ENCODE measurements around the gene DAGLA.

The DAGLA gene

DNA sequence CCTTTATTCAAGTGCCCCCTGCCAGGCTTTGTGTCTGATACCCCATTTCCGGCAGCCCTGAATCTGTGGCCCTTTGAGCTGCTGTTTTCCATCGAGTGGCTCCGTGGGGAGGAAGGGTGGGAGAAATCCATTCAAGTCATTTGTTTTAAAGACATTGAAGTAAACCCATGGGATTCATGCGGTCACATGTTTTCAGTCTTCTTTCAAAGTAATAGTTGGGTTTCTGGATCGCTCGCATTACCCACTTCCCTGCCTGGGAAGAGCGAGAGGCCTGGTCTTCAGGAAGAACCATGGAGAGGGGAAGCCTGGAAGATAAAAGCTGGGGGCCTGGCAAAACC lies 14.4 kb downstream of the DAGLA start:
- TF ChIP-seq, protein P1, sequence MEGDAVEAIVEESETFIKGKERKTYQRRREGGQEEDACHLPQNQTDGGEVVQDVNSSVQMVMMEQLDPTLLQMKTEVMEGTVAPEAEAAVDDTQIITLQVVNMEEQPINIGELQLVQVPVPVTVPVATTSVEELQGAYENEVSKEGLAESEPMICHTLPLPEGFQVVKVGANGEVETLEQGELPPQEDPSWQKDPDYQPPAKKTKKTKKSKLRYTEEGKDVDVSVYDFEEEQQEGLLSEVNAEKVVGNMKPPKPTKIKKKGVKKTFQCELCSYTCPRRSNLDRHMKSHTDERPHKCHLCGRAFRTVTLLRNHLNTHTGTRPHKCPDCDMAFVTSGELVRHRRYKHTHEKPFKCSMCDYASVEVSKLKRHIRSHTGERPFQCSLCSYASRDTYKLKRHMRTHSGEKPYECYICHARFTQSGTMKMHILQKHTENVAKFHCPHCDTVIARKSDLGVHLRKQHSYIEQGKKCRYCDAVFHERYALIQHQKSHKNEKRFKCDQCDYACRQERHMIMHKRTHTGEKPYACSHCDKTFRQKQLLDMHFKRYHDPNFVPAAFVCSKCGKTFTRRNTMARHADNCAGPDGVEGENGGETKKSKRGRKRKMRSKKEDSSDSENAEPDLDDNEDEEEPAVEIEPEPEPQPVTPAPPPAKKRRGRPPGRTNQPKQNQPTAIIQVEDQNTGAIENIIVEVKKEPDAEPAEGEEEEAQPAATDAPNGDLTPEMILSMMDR (IDR thresholded peaks at IDR 0.05), result no peak
- no peak for DNase-seq (ENCODE audit: low spot score)
- H3K27ac ChIP-seq, result peak overlapping the region in 1 of 2 donors; percentile 75
- no peak overlapping the region for H3K4me3 ChIP-seq

DNA sequence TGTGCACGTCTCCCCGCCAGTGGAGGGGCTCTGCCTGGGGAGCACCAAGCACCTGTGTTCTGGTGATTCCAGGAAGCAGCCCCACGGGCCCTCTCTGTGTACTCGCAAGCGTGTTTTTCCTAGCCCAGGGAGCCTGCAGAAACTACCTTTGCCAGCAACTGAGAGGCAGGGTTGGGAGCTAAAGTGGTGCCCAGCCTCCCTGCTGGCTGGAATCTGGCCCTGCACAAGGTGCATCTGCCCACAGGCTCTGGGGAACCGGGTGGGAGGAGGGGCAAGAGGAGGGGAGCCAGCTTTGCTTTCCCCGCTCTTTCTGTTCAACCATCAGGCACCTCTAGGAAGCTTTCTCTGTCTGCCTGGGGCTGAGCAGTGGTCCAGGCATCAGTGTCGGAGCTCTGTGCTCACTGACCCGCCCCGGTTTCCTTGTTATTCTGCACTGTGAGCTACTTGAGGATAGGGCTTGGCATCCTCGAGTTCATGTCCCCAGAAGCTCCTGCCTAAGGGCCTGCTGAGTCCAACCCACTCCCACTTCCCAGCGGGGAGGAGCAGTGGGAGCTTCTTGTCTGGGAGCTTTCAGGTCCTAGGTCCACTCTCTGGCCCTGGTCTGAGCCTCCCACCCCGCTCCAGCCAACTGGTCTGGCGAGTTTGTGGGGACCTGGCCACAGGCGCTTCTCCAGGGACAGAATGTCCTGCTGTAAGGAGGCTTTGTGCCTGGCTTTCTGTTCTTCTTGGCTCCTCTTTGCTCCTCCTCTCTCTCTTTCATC lies 14.9 kb downstream of the DAGLA start:
- no peak for DNase-seq (ENCODE audit: low spot score)
- peak overlapping the region; percentile 59 for H3K4me3 ChIP-seq
- peak overlapping the region; percentile 21 to 75 for H3K27ac ChIP-seq
- TF ChIP-seq, protein P1 (IDR thresholded peaks at IDR 0.05), result no peak

DNA sequence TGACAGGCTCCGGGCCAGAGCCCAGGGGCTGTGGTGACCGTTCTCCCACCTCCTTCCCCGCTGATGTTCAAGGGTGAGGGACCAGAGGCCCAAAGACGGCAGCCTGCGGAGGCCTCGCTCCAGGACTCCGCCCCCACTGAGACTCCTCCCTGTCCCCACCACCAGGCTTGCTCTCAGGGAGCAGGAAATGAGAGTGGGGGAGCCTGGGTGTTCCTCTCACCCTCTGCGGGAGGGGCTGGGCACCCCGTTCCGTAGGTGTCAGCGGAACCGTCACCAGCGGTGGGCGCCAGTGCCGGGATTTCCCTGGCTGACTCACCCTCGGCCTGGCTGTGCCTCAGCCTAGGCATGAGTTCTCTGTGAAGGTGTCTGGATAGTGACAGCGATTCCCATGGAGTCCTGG lies 15.7 kb downstream of the DAGLA start:
- TF ChIP-seq, protein P1 (IDR thresholded peaks at IDR 0.05), result no peak
- DNase-seq (ENCODE audit: low spot score), result peak; percentile 84
- Histone ChIP-seq H3K27ac (peak overlapping the region; percentile 21 to 75), H3K4me3 (peak overlapping the region; percentile 59)

DNA sequence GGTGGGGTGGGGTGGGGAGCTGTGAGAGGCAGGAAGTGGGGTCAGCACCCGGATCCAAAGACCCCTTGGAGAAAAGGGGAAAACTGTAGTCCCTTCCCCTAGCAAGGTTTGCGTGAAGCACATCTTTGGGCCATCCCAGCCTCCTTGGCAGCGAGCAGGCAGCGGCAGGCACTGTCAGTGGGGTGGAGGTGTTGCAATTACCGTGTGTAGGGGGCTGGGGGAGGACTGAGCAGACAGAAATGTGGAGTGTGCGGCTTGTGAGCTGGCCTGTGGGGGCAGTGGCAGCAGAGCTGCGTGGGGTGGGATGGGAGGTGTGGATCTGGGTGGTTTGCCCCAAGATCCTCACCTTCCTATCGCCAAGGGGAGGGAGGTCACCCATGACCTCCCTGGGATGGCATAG lies 16.4 kb downstream of the DAGLA start:
- TF ChIP-seq, protein P1 (IDR thresholded peaks at IDR 0.05), result no peak
- no peak for DNase-seq (ENCODE audit: low spot score)
- Histone ChIP-seq H3K27ac (peak overlapping the region in 1 of 2 donors; percentile 75), H3K4me3 (peak overlapping the region; percentile 59)

DNA sequence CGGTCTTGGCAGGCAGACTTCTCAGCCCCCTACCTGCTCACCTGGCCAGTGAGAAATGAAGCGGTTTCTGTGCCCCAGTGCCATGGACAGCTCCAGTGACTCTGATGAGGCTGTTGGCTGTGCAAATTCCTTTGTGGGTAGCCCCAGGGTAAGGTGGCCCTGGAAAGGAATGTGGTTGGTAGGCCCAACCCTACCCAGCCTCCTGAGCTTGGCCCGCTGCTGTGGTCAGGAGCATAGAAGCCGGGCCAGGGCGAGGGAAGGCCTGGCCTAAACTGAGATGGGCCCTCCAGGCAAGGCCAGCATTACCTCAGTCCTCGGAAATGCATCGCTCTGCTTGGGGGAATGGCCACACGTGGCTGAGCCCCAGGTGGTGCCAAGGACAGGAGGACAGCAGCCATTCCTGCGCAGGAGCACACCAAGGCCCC lies 16.9 kb downstream of the DAGLA start:
- Histone ChIP-seq H3K4me3 (no peak overlapping the region), H3K27ac (peak overlapping the region in 1 of 2 donors; percentile 75)
- TF ChIP-seq, protein P1 (IDR thresholded peaks at IDR 0.05), result no peak
- DNase-seq (ENCODE audit: low spot score), result no peak

DNA sequence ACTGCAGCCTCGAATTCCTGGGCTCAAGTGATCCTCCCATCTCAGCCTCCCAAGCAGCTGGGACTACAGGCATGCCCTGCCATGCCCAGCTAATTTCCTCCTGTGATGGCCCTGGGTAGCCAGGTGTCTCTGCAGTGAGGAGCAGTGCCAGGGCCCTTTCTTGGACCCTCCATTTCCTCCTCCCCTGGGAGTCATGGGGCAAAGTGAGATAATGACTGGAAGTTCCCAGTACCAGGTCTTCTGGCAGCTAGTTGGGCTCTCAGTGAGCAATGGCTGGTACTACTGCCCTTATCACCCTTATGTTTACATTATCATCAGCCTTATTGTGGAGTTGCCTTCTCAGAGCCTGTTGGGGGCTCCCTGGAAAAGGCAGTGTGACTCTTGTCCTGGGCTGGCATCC lies 17.6 kb downstream of the DAGLA start:
- no peak overlapping the region for H3K4me3 ChIP-seq
- no peak for DNase-seq (ENCODE audit: low spot score)
- TF ChIP-seq, protein P1 (IDR thresholded peaks at IDR 0.05), result no peak
- peak overlapping the region in 1 of 2 donors; percentile 16 for H3K27ac ChIP-seq
